ENCODE data around the gene ASH1L. TPM values are rescaled to one million over a fixed set of nuclear protein-coding genes. Genes with fewer than 3 reads are reported as not detected.

The ASH1L gene
- total and polyA plus RNA-seq, 2 experiments from 2014 or later, result 23.6 to 24.7 TPM

- Histone ChIP-seq H3F3A (replicated peaks; ENCODE audit: low read depth) (no peaks in the 10 kb centered on the region), H2AFZ (no peak overlapping the region), H3K4me2 (no peak overlapping the region), H3K27ac (ENCODE audit: low read depth) (no peak overlapping the region), H3K36me3 (ENCODE audit: insufficient read depth) (no peaks in the 10 kb centered on the region), H3K4me1 (ENCODE audit: insufficient read depth) (no peaks in the 10 kb centered on the region), H3K4me3 (no peak overlapping the region), H3K79me2 (replicated peaks; ENCODE audit: insufficient read depth) (no peaks in the 10 kb centered on the region), H4K20me1 (replicated peaks; ENCODE audit: insufficient read depth) (no peaks in the 10 kb centered on the region), H3K9me2 (ENCODE audit: insufficient read depth) (no peaks in the 10 kb centered on the region), H3K27me3 (ENCODE audit: insufficient read depth) (no peaks in the 10 kb centered on the region)
- H3K4me3 Mint-ChIP-seq, result no peak overlapping the region
- TF ChIP-seq STAT1 (IDR thresholded peaks at IDR 0.05; ENCODE audit: unreplicated experiment) (no peak), ZNF331 (CRISPR knock-in tag; IDR thresholded peaks at IDR 0.05; ENCODE audit: low read depth) (no peak)
- H3K36me3 Mint-ChIP-seq (ENCODE audit: low read depth), result peaks cover 26% of the 10 kb centered on the region
- no peaks in the 10 kb centered on the region for H3K9me3 Mint-ChIP-seq
- DNase-seq (ENCODE audit: low spot score), result no peak
- no peak overlapping the region for H3K27ac Mint-ChIP-seq
- H3K27me3 Mint-ChIP-seq (ENCODE audit: insufficient read depth, low read depth, poor library complexity), result no peaks in the 10 kb centered on the region
- no peak for ATAC-seq
- no peaks in the 10 kb centered on the region for H3K4me1 Mint-ChIP-seq
These were observed 165.6 kb downstream of the ASH1L start for GRCh38 chr1:155396874-155397476.

- Histone ChIP-seq H3F3A (replicated peaks; ENCODE audit: low read depth) (no peaks in the 10 kb centered on the region), H3K36me3 (ENCODE audit: insufficient read depth) (no peaks in the 10 kb centered on the region), H3K79me2 (replicated peaks; ENCODE audit: insufficient read depth) (no peaks in the 10 kb centered on the region), H3K4me3 (no peak overlapping the region), H2AFZ (no peak overlapping the region), H4K20me1 (replicated peaks; ENCODE audit: insufficient read depth) (no peaks in the 10 kb centered on the region), H3K9me2 (ENCODE audit: insufficient read depth) (no peaks in the 10 kb centered on the region), H3K4me1 (ENCODE audit: insufficient read depth) (no peaks in the 10 kb centered on the region), H3K27ac (ENCODE audit: low read depth) (no peak overlapping the region), H3K4me2 (no peak overlapping the region), H3K27me3 (ENCODE audit: insufficient read depth) (no peaks in the 10 kb centered on the region)
- H3K4me1 Mint-ChIP-seq, result no peaks in the 10 kb centered on the region
- no peak overlapping the region for H3K4me3 Mint-ChIP-seq
- H3K27me3 Mint-ChIP-seq (ENCODE audit: insufficient read depth, low read depth, poor library complexity), result no peaks in the 10 kb centered on the region
- H3K27ac Mint-ChIP-seq, result no peak overlapping the region
- ATAC-seq, result no peak
- no peak for DNase-seq (ENCODE audit: low spot score)
- no peaks in the 10 kb centered on the region; the same call in 2 of the 3 replicates for H3K9me3 Mint-ChIP-seq
- peaks cover 47% of the 10 kb centered on the region for H3K36me3 Mint-ChIP-seq (ENCODE audit: low read depth)
- TF ChIP-seq REST (IDR thresholded peaks at IDR 0.05; ENCODE audit: unreplicated experiment) (no peak), ZNF462 (CRISPR knock-in tag; IDR thresholded peaks at IDR 0.05) (no peak), EZH2 (IDR thresholded peaks at IDR 0.05; ENCODE audit: low read depth, unreplicated experiment) (no peak), POLR2AphosphoS5 (IDR thresholded peaks at IDR 0.05; ENCODE audit: low read depth) (no peak), STAT1 (IDR thresholded peaks at IDR 0.05; ENCODE audit: unreplicated experiment) (no peak), EZH2phosphoT487 (IDR thresholded peaks at IDR 0.05; ENCODE audit: unreplicated experiment) (no peak), ZNF331 (CRISPR knock-in tag; IDR thresholded peaks at IDR 0.05; ENCODE audit: low read depth) (no peak), JUNB (IDR thresholded peaks at IDR 0.05; ENCODE audit: unreplicated experiment) (no peak), NANOG (IDR thresholded peaks at IDR 0.05; ENCODE audit: borderline replicate concordance) (no peak), ZNF114 (CRISPR knock-in tag; IDR thresholded peaks at IDR 0.05) (no peak)
These were observed 169.6 kb downstream of the ASH1L start for GRCh38 chr1:155392898-155393411.

Data from GM23338 (cell line).